GM13977 (cell line): Measurements from ENCODE around the gene SPIN1.
"Not testable (repeated sequence)": the region's sequence is repeated elsewhere in the genome, so short reads cannot be mapped to it uniquely, and the experiment has no call there.

ENCODE experiments used
- DNase-seq: peaks from one replicate; pipeline ENCODE4 v3.0.0; 2012; ENCODE audit warnings: low spot score
- CTCF ChIP-seq: IDR thresholded peaks from 2 replicates; pipeline ENCODE4 v1.5.1; 2012; ENCODE audit warnings: mild to moderate bottlenecking, control low read depth; ENCODE audit not compliant: insufficient read depth; ENCODE audit errors: extremely low read depth, missing control alignments
- in situ Hi-C: fragments of 300-500 bp; cut with MboI; formaldehyde crosslinking; loops from one replicate; pipeline ENCODE4 v1.12.0; 2022; ENCODE audit warnings: low sequenced_read_pairs, low pct_unique_long_range_greater_than_20kb, mixed read lengths, inconsistent platforms; ENCODE audit not compliant: unreplicated experiment

SPIN1 gene

GRCh38 chr9:88388203-88388885, at the start of gene SPIN1:
TSS of gene SPIN1 (plus strand) at chr9:88388444. CDS start at chr9:88426540, 38,096 bp downstream.
- DNase-seq, result peak; percentile 98
- TF ChIP-seq CTCF, result peak; percentile 81
- in situ Hi-C loops, result no loop called here

DNA sequence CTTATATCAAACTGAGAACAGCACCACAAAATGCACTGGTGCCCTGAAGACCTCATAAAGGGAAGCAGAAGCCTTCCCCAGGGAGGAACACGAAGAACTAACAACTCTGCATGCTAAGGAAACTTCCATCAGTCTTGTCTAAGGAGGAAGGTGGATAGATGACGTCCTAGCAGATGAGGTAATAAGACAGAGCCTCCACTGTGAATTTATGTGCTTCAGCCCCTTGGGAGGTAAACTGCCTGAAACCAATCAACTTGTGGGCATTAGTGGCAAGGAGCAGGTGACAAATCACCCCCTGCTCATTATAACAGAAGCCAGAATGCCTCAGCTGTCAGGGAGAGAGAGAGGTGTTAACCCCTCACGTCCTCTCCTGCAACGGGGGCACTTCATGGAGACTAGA, 48.9 kb upstream of the SPIN1 start:
- DNase-seq, result no peak
- TF ChIP-seq CTCF, result no peak
- in situ Hi-C loops, result no loop called here

DNA sequence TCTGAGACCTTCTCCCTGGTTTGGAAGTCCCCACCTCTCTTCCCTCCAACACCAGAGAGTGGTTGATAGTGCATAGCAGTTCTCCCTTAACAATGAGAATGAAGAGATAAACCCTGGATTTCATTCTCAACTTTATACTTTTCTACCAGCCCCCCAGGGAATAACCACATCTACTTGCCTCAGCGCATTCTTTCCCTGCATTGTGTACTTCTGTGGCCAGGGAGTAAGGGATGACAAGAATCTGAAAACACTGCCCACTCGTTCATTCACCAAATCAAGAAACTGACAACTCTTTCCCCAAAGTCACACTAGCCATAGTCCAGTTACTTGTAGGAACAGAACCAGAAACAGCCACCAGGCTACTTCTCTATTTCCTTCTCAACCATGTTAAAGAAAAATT, 46.0 kb upstream of the SPIN1 start:
- no peak for TF ChIP-seq CTCF
- in situ Hi-C loops, result no loop called here
- no peak for DNase-seq

GRCh38 chr9:88344013-88344412, 44.2 kb upstream of the SPIN1 start:
- no peak for DNase-seq
- no peak for TF ChIP-seq CTCF
- in situ Hi-C loops, result no loop called here

GRCh38 chr9:88350354-88350753, 37.9 kb upstream of the SPIN1 start:
- DNase-seq, in situ Hi-C loops: not testable (repeated sequence)

DNA sequence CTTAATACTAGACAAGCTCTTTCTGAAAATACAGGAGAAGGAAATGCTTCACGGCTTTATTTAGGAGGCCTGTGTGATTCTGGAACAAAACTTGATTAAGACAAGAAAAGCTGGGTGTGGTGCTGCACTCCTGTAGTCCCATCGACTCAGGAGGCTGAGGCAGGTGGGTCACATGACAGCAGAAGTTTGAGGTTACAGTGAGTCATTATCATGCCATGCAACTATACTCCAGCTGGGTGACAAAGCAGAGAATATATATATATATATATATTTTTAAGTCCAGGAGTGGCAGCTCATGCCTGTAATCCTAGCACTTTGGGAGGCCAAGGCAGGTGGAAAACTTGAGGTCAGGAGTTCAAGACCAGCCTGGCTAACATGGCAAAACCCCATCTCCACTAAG, 33.1 kb upstream of the SPIN1 start:
- DNase-seq, result no peak
- TF ChIP-seq CTCF, result no peak
- in situ Hi-C loops, result no loop called here

DNA sequence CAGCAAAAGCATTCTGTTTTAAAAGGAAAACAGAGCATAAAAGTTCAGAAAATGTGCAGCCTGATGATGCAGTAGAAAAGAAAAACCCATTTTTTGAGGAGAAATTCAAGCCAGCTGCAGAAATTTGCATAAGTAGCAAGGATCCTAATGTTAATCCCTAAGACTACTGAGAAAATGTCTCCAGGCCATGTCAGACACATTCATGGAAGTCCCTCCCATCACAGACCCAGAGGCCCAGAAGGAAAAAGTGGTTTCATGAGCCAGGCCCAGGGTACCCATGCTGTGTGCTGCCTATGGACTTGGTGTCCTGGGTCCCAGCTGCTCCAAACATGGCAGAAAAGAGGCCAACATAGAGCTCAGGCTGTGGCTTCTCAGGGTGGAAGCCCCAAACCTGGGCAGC, 31.0 kb upstream of the SPIN1 start:
- in situ Hi-C loops, DNase-seq: not testable (repeated sequence)

- no peak for TF ChIP-seq CTCF
- DNase-seq, result no peak
- in situ Hi-C loops, result no loop called here
Measured at GRCh38 chr9:88358723-88359122, 29.5 kb upstream of the SPIN1 start.
